ENCODE results near the gene INSYN1.

INSYN1 gene

GRCh38 chr15:73773428-73773827 is 20.3 kb upstream of the INSYN1 start:
- DNase-seq: no peak

- DNase-seq: no peak
Observed at GRCh38 chr15:73771385-73772045, 18.4 kb upstream of the INSYN1 start.

GRCh38 chr15:73770050-73770449 is 16.9 kb upstream of the INSYN1 start:
- no peak for DNase-seq

GRCh38 chr15:73767806-73768501 is 14.8 kb upstream of the INSYN1 start:
- DNase-seq: no peak

- DNase-seq: no peak
Observed at GRCh38 chr15:73766598-73766997, 13.4 kb upstream of the INSYN1 start.

- no peak for DNase-seq
Observed at GRCh38 chr15:73765778-73766177, 12.6 kb upstream of the INSYN1 start.

- DNase-seq: no peak
Observed at GRCh38 chr15:73763931-73764330, 10.8 kb upstream of the INSYN1 start.

GRCh38 chr15:73760330-73761329 is 7.5 kb upstream of the INSYN1 start:
- DNase-seq: no peak

GRCh38 chr15:73758461-73758860 is 5.3 kb upstream of the INSYN1 start:
- no peak for DNase-seq

- no peak for DNase-seq
Observed at GRCh38 chr15:73757571-73757970, 4.4 kb upstream of the INSYN1 start.

GRCh38 chr15:73756947-73757513 is 3.9 kb upstream of the INSYN1 start:
- no peak for DNase-seq

- no peak for DNase-seq
Observed at GRCh38 chr15:73756390-73756789, 3.2 kb upstream of the INSYN1 start.

GRCh38 chr15:73755946-73756345 is 2.8 kb upstream of the INSYN1 start:
- DNase-seq: no peak

- peak; percentile 71 for DNase-seq
Observed at GRCh38 chr15:73755481-73755880, 2.3 kb upstream of the INSYN1 start.

GRCh38 chr15:73754461-73754860 is 1.3 kb upstream of the INSYN1 start:
- DNase-seq: no peak

- no peak for DNase-seq
Observed at GRCh38 chr15:73752806-73753193, 351 bp downstream of the INSYN1 start.

GRCh38 chr15:73751899-73752805 is 999 bp downstream of the INSYN1 start:
- no peak for DNase-seq

- peak; percentile 7 for DNase-seq
Observed at GRCh38 chr15:73751511-73751898, 1.6 kb downstream of the INSYN1 start.

GRCh38 chr15:73750951-73751350 is 2.2 kb downstream of the INSYN1 start:
- DNase-seq: no peak

GRCh38 chr15:73750438-73750837 is 2.7 kb downstream of the INSYN1 start:
- DNase-seq: no peak

- DNase-seq: no peak
Observed at GRCh38 chr15:73749971-73750370, 3.2 kb downstream of the INSYN1 start.

- no peak for DNase-seq
Observed at GRCh38 chr15:73749533-73749932, 3.6 kb downstream of the INSYN1 start.

All from NCI-H345 (cell line).